HepG2 (cell line): ENCODE data around the gene ZNF184. TPM values are rescaled to one million over a fixed set of nuclear protein-coding genes. Genes with fewer than 3 reads are reported as not detected.

Source experiments
- AKNA ChIP-seq: sonication (generic); formaldehyde crosslinking; IDR thresholded peaks from 2 replicates; pipeline ENCODE4 v1.4.0; 2020; ENCODE audit warnings: missing genetic modification reagents, borderline replicate concordance
- ATRX ChIP-seq: sonication (generic); formaldehyde crosslinking; IDR thresholded peaks from 2 replicates; pipeline ENCODE4 v1.4.0; 2020; ENCODE audit warnings: missing genetic modification reagents, borderline replicate concordance
- CREBL2 ChIP-seq: sonication (generic); formaldehyde crosslinking; IDR thresholded peaks from 2 replicates; pipeline ENCODE4 v1.8.1; 2023; ENCODE audit warnings: missing genetic modification reagents, mild to moderate bottlenecking, borderline replicate concordance
- HIC2 ChIP-seq: sonication (generic); formaldehyde crosslinking; IDR thresholded peaks from 2 replicates; pipeline ENCODE4 v1.9.0; 2022; ENCODE audit warnings: low read depth, missing genetic modification reagents
- KDM6A ChIP-seq: IDR thresholded peaks from 2 replicates; pipeline ENCODE4 v1.6.1; 2016; ENCODE audit warnings: low read depth
- NFYC ChIP-seq: IDR thresholded peaks from 2 replicates; pipeline ENCODE4 v1.6.1; 2016; ENCODE audit warnings: missing genetic modification reagents, missing compliant biosample characterization
- PAX8 ChIP-seq: sonication (generic); formaldehyde crosslinking; IDR thresholded peaks from 2 replicates; pipeline ENCODE4 v1.8.0; 2022; ENCODE audit warnings: mild to moderate bottlenecking, missing genetic modification reagents, borderline replicate concordance
- SP1 ChIP-seq, 2 experiments: fragments of 450-650 bp in 1 of 2; sonication (generic) in 1 of 2; formaldehyde crosslinking in 1 of 2; IDR thresholded peaks; 2 replicates each; pipeline versions ENCODE4 v1.4.0 to v1.6.1; 2016 to 2020; ENCODE audit warnings: missing genetic modification reagents in 1 of 2
- ZFP1 ChIP-seq: IDR thresholded peaks from 2 replicates; pipeline ENCODE4 v1.6.1; 2016
- ZNF281 ChIP-seq: sonication (generic); formaldehyde crosslinking; IDR thresholded peaks from 2 replicates; pipeline ENCODE4 v1.4.0; 2020; ENCODE audit warnings: missing genetic modification reagents, borderline replicate concordance
- ZNF296 ChIP-seq: sonication (generic); formaldehyde crosslinking; conservative IDR thresholded peaks from 2 replicates; pipeline ENCODE4 v1.5.0; 2020; ENCODE audit warnings: mild to moderate bottlenecking, missing genetic modification reagents
- ZNF451 ChIP-seq: sonication (generic); formaldehyde crosslinking; IDR thresholded peaks from 2 replicates; pipeline ENCODE4 v1.5.0; 2020; ENCODE audit warnings: mild to moderate bottlenecking, missing genetic modification reagents
- ZNF7 ChIP-seq: IDR thresholded peaks from 2 replicates; pipeline ENCODE4 v1.6.1; 2016; ENCODE audit warnings: missing biosample characterization, missing genetic modification reagents
- ZNF740 ChIP-seq: sonication (generic); formaldehyde crosslinking; IDR thresholded peaks from 2 replicates; pipeline ENCODE4 v1.4.0; 2020; ENCODE audit warnings: missing genetic modification reagents
- ZNF766 ChIP-seq: sonication (generic); formaldehyde crosslinking; IDR thresholded peaks from 2 replicates; pipeline ENCODE4 v1.5.0; 2020; ENCODE audit warnings: missing genetic modification reagents, borderline replicate concordance
- ZNF777 ChIP-seq: sonication (generic); formaldehyde crosslinking; IDR thresholded peaks from 2 replicates; pipeline ENCODE4 v1.4.0; 2020; ENCODE audit warnings: missing genetic modification reagents
- ZNF788 ChIP-seq: sonication (generic); formaldehyde crosslinking; IDR thresholded peaks from 2 replicates; pipeline ENCODE4 v1.5.0; 2020; ENCODE audit warnings: mild to moderate bottlenecking, missing genetic modification reagents, borderline replicate concordance
- polyA plus RNA-seq, 8 experiments: library from polyadenylated mRNA; depleted of rRNA in 3 of 8; stranded (reverse) in 7 of 8; unstranded in 1 of 8; fragments of >200 nt; fragmentation: Illumina TruSeq in 4 of 8; extraction: Trizol in 4 of 8; gene quantifications; 2 replicates each; pipeline versions ENCODE4 v1.2.1 to v1.2.3, GENCODE V29; 2011 to 2016; ENCODE audit warnings: low read depth in 4 of 8, missing spikeins in 1 of 8, mixed read lengths in 1 of 8; ENCODE audit not compliant: insufficient read depth in 1 of 8
- total RNA-seq, 5 experiments: library from RNA; depleted of rRNA; stranded (reverse); fragments of >200 nt; fragmentation: Illumina TruSeq; extraction: Trizol; gene quantifications; 2 replicates each; pipeline ENCODE4 v1.2.3, GENCODE V29; 2016; ENCODE audit warnings: low read depth in 1 of 5

The ZNF184 gene
- total and polyA plus RNA-seq, 2 of the 13 experiments (the other 11 are each of a cell fraction or from before 2014, with no cell fraction given) = 2.1 to 10.1 TPM

GRCh38 chr6:27472617-27473400, at the start of gene ZNF184 (continued):
- TF ChIP-seq HIC2 (no peak), SP1 (IDR thresholded peaks at IDR 0.05) (no peak), SP1 (CRISPR knock-in tag; IDR thresholded peaks at IDR 0.05) (peak; percentile 82), ZNF766 (CRISPR knock-in tag) (0 out of 2 replicates have a peak, but pooled peaks have one; percentile 65), ZNF7 (no peak), ZNF296 (CRISPR knock-in tag) (no peak), AKNA (peak; percentile 52; the same call in 1 of the 2 replicates), ZNF451 (CRISPR knock-in tag) (peak; percentile 66; the same call in 1 of the 2 replicates), ZNF281 (CRISPR knock-in tag) (peak; percentile 98), CREBL2 (no peak), ZFP1 (CRISPR knock-in tag) (peak; percentile 89), NFYC (peak; percentile 56; the same call in 1 of the 2 replicates), ATRX (no peak; the same call in 1 of the 2 replicates), ZNF777 (CRISPR knock-in tag) (peak; percentile 86; the same call in 1 of the 2 replicates), ZNF788 (CRISPR knock-in tag) (peak; percentile 98), ZNF740 (CRISPR knock-in tag) (no peak), KDM6A (CRISPR knock-in tag) (peak; percentile 66; the same call in 1 of the 2 replicates), PAX8 (CRISPR knock-in tag) (no peak)
